Stomach (tissue), 9 donors: ENCODE measurements around the gene FYN. TPM values are rescaled to one million over a fixed set of nuclear protein-coding genes. Genes with fewer than 3 reads are reported as not detected.

Source experiments
- DNase-seq, 2 donors: peaks; one replicate each; pipeline versions ENCODE4 v3.0.0 to v3.0.0-alpha.2; 2013 to 2019
- H3K27ac ChIP-seq, 5 donors: fragments of 200-600 bp in 4 of 5; sonication (generic) in 4 of 5; one replicate each; pipeline ENCODE4 v1.5.1; 2013 to 2019; ENCODE audit warnings: mild to moderate bottlenecking in 1 of 5, moderate library complexity in 1 of 5
- H3K27me3 ChIP-seq, 3 donors: fragments of 200-600 bp; sonication (generic); one replicate each; pipeline ENCODE4 v1.5.1; 2017 to 2019; ENCODE audit warnings: mixed run types in 1 of 3
- H3K36me3 ChIP-seq, 4 donors: fragments of 200-600 bp; sonication (generic); 1 replicate in 3 of 4; 2 replicates in 1 of 4; pipeline ENCODE4 v1.5.1; 2016 to 2019
- H3K4me1 ChIP-seq, 4 donors: fragments of 200-600 bp; sonication (generic); one replicate each; pipeline ENCODE4 v1.5.1; 2016 to 2019
- H3K4me3 ChIP-seq, 4 donors: fragments of 200-600 bp; sonication (generic) in 3 of 4; one replicate each; pipeline ENCODE4 v1.5.1; 2016 to 2019; ENCODE audit warnings: mild to moderate bottlenecking in 1 of 4
- H3K9me3 ChIP-seq, 4 donors: fragments of 200-600 bp; sonication (generic); one replicate each; pipeline ENCODE4 v1.5.1; 2016 to 2019
- EP300 ChIP-seq: sonication (generic); formaldehyde crosslinking; IDR thresholded peaks from one replicate; pipeline ENCODE4 v1.6.1; 2017; ENCODE audit warnings: antibody characterized with exemption
- POLR2A ChIP-seq, 4 donors: fragments of 450-650 bp; IDR thresholded peaks; one replicate each; pipeline ENCODE4 v1.6.1; 2016; ENCODE audit warnings: antibody characterized with exemption in 4 of 4, control low read depth in 2 of 4, mild to moderate bottlenecking in 1 of 4, moderate library complexity in 1 of 4
- POLR2AphosphoS5 ChIP-seq, 3 donors: sonication (generic); formaldehyde crosslinking; IDR thresholded peaks; one replicate each; pipeline ENCODE4 v1.6.1; 2016; ENCODE audit warnings: antibody characterized with exemption in 3 of 3
- WGBS, 5 donors: extraction: QIAGEN DNeasy Blood & Tissue Kit in 3 of 5; methylation state at CpG; one replicate each; pipeline versions ENCODE4 v1.1.5 to v1.1.7; 2013 to 2018; 5-methylcytosine and 5-hydroxymethylcytosine counted together
- intact Hi-C: fragments of 100-400 bp; cut with DNase I; formaldehyde crosslinking; loops from one replicate; pipeline ENCODE4 v1.15.1; 2023; ENCODE audit warnings: low total_unique reads
- polyA plus RNA-seq, 3 donors: library from polyadenylated mRNA; stranded (reverse); fragments of 200-250 nt; gene quantifications; one replicate each; pipeline ENCODE4 v1.2.3, GENCODE V29; 2013
- total RNA-seq, 5 donors: library from RNA; depleted of rRNA; stranded (reverse); fragments of >200 nt; gene quantifications; one replicate each; pipeline versions ENCODE4 v1.1.0 to v1.2.3, GENCODE V29; 2014 to 2016
- TF ChIP-seq, protein P1 (sequence below), 7 experiments: fragments of 450-650 bp in 4 of 7; fragments of 200-600 bp in 3 of 7; sonication (generic) in 3 of 7; IDR thresholded peaks; one replicate each; pipeline ENCODE4 v1.5.1; 2016 to 2019; ENCODE audit warnings: antibody characterized with exemption in 7 of 7, control low read depth in 2 of 7, mild to moderate bottlenecking in 1 of 7
- donor health status: healthy with polysubstance abuse.
- donor health status: Bipolar disorder and iron deficiency.
- donor health status: healthy.

Gene FYN
- total and polyA plus RNA-seq, 8 donors: 8.4 to 146 (median 37.1) TPM

DNA sequence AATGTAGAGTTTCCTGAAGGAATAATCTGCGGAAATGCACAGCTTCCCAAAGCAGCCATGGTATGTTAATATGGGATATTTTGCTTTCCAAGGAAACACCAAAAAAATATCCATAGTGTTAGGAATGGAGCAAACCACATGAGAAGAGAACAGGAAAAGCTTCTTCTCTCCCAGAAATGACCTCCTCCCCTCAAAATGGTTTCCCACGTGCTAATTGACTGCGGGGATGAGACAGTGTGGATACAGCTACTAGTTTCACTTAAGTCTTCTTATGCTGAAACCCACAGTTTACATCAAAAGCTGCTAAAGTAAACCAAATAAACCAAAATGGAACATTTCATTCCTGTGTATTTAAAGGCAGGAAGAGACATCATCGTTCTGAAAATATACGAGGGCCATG lies 69.4 kb downstream of the FYN start:
- H3K9me3 ChIP-seq: no peaks in the 10 kb centered on the region
- H3K27me3 ChIP-seq: no peaks in the 10 kb centered on the region
- H3K4me1 ChIP-seq: peaks cover 17 to 65% (median 44%) of the 10 kb centered on the region in 4 donors
- no peak overlapping the region for H3K4me3 ChIP-seq
- TF ChIP-seq, protein P1, sequence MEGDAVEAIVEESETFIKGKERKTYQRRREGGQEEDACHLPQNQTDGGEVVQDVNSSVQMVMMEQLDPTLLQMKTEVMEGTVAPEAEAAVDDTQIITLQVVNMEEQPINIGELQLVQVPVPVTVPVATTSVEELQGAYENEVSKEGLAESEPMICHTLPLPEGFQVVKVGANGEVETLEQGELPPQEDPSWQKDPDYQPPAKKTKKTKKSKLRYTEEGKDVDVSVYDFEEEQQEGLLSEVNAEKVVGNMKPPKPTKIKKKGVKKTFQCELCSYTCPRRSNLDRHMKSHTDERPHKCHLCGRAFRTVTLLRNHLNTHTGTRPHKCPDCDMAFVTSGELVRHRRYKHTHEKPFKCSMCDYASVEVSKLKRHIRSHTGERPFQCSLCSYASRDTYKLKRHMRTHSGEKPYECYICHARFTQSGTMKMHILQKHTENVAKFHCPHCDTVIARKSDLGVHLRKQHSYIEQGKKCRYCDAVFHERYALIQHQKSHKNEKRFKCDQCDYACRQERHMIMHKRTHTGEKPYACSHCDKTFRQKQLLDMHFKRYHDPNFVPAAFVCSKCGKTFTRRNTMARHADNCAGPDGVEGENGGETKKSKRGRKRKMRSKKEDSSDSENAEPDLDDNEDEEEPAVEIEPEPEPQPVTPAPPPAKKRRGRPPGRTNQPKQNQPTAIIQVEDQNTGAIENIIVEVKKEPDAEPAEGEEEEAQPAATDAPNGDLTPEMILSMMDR (IDR thresholded peaks at IDR 0.05): no peak
- TF ChIP-seq POLR2AphosphoS5 (IDR thresholded peaks at IDR 0.05) (no peak), EP300 (no peak), POLR2A (IDR thresholded peaks at IDR 0.05) (no peak)
- 61 to 79% (median 68%) methylated on average over 5 of the region's 5 CpGs for WGBS, 5 donors
- no peaks in the 10 kb centered on the region for H3K36me3 ChIP-seq
- intact Hi-C loops: loop anchor here (10.0 kb wide), 1 partner anchor 341 kb away; no protein-coding TSS in a partner anchor
- DNase-seq: peak in 1 of 2 donors; percentile 59
- H3K27ac ChIP-seq: peak overlapping the region in 4 of 5 donors; percentile 47 to 81 (median 67)

DNA sequence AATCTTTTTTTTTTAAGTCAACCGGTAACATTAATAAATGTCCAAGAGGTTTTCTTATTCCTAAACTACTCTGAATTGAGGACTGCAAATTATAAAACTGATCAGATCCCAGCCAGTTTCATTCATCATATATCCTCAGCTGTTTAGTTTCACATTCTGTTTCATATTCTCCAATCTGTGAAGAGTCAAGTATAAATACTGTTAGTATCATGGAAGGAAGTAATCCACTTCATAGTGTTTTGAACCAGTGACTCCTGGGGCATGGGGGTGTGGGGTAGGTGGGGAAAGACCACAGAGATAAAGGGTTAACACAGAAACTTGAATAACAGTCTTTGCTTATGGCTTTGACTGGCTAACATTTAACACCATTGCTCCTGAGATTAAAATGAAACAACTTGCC lies 69.9 kb downstream of the FYN start:
- H3K4me1 ChIP-seq: peaks cover 17 to 69% (median 46%) of the 10 kb centered on the region in 4 donors
- intact Hi-C loops: loop anchor here (10.0 kb wide), 1 partner anchor 341 kb away; no protein-coding TSS in a partner anchor
- no peak for DNase-seq

DNA sequence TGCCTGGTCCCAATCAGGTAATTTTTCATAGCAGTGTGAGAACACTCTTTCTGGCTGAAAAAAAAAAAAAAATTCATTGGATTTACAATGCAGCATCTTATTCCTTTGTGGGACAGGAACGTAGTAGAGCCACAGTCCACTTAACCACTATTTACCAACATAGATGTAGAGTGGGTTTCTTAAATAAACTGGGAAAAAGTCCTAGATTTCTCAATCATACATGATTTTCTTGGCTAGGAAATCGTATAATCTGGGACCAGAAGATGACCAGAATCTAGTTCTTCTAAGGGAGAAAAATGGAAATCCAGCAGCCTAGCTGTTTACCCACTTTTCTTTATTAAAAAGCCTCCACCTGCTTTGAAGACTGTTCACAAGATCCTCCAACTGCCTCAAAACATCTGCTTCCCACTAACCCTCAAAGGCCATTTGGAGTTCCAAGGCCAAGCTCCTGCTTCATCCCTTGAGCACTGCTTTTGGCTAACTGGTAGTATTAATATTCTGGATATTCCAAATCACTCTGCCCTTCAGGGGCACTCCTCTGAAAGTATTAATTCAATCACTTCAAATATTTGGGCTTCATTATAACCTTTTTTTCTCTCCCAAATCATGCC lies 70.4 kb downstream of the FYN start:
- no peaks in the 10 kb centered on the region for H3K36me3 ChIP-seq
- H3K27ac ChIP-seq: peak overlapping the region in 3 of 5 donors; percentile 47 to 81 (median 70)
- peaks cover 17 to 74% (median 49%) of the 10 kb centered on the region in 4 donors for H3K4me1 ChIP-seq
- intact Hi-C loops: loop anchor here (10.0 kb wide), 1 partner anchor 342 kb away; no protein-coding TSS in a partner anchor
- no peak for DNase-seq
- no peak for TF ChIP-seq POLR2AphosphoS5 (IDR thresholded peaks at IDR 0.05)
- TF ChIP-seq EP300: no peak
- TF ChIP-seq POLR2A (IDR thresholded peaks at IDR 0.05): no peak
- TF ChIP-seq, protein P1 (IDR thresholded peaks at IDR 0.05): no peak
- WGBS, 5 donors: 78 to 87% (median 86%) methylated on average over 2 of the region's 2 CpGs
- H3K27me3 ChIP-seq: no peaks in the 10 kb centered on the region
- no peak overlapping the region for H3K4me3 ChIP-seq
- no peaks in the 10 kb centered on the region for H3K9me3 ChIP-seq

More for the DNA sequence above, 69.9 kb downstream of the FYN start:
- Histone ChIP-seq H3K27me3 (no peaks in the 10 kb centered on the region), H3K4me3 (no peak overlapping the region), H3K36me3 (no peaks in the 10 kb centered on the region), H3K27ac (peak overlapping the region in 4 of 5 donors; percentile 47 to 81 (median 67)), H3K9me3 (no peaks in the 10 kb centered on the region)
- WGBS, 5 donors: 72 to 95% (median 89%) methylated on average over 1 of the region's 1 CpG
- TF ChIP-seq, protein P1 (IDR thresholded peaks at IDR 0.05): no peak
- no peak for TF ChIP-seq EP300
- TF ChIP-seq POLR2AphosphoS5 (IDR thresholded peaks at IDR 0.05): no peak
- TF ChIP-seq POLR2A (IDR thresholded peaks at IDR 0.05): no peak

DNA sequence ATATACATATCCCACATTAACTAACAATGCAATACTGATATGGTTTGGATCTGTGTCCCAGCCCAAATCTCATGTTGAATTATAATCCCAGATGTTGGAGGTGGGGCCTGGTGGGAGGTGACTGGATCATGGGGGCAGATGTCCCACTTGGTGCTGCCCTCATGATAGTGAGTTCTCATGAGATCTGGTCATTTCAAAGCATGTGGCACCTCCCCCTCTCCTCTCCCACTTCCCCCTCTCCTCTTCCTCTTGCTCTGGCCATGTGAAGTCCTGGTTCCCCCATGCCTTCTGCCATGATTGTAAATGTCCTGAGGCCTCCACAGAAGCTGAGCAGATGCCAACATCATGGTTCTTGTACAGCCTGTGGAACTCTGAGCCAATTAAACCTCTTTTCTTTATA lies 71.2 kb downstream of the FYN start:
- Histone ChIP-seq H3K27me3 (no peaks in the 10 kb centered on the region), H3K27ac (peak overlapping the region in 1 of 5 donors; percentile 81), H3K9me3 (no peaks in the 10 kb centered on the region), H3K36me3 (no peaks in the 10 kb centered on the region), H3K4me1 (peaks cover 17 to 70% (median 46%) of the 10 kb centered on the region in 4 donors), H3K4me3 (no peak overlapping the region)
- intact Hi-C loops: loop anchor here (10.0 kb wide), 1 partner anchor 343 kb away; no protein-coding TSS in a partner anchor
- TF ChIP-seq POLR2AphosphoS5 (IDR thresholded peaks at IDR 0.05) (no peak), EP300 (no peak)
- TF ChIP-seq, protein P1 (IDR thresholded peaks at IDR 0.05): no peak
- DNase-seq: no peak
